Keratinocyte (primary cell): ENCODE results near the gene GLUL. TPM values are rescaled to one million over a fixed set of nuclear protein-coding genes. Genes with fewer than 3 reads are reported as not detected.

Source experiments
- DNase-seq: peaks from one replicate; pipeline ENCODE4 v3.0.0-alpha.2; 2011; ENCODE audit warnings: low read depth, missing footprints, low spot score
- FAIRE-seq: peaks from 2 replicates; lab custom pipeline; 2011; peaks lifted over from hg19 to GRCh38; lab: Jason Lieb, UNC
- H2AFZ ChIP-seq: 2 replicates; pipeline ENCODE4 v1.6.0; 2012; ENCODE audit warnings: low read length, control low read depth, inconsistent platforms; ENCODE audit not compliant: control insufficient read depth
- H3K27ac ChIP-seq: 2 replicates; pipeline ENCODE4 v1.5.1; 2011; ENCODE audit warnings: low read length; ENCODE audit not compliant: control insufficient read depth, insufficient read depth
- H3K27me3 ChIP-seq: 3 replicates; pipeline ENCODE4 v1.6.0; 2011; ENCODE audit warnings: low read length; ENCODE audit not compliant: control insufficient read depth, insufficient read depth; ENCODE audit errors: extremely low read depth
- H3K36me3 ChIP-seq, 2 experiments: 2 replicates in 1 of 2; 3 replicates in 1 of 2; pipeline ENCODE4 v1.5.1; 2011; ENCODE audit warnings: low read length in 2 of 2, mild to moderate bottlenecking in 1 of 2; ENCODE audit not compliant: control insufficient read depth in 2 of 2, insufficient read depth in 2 of 2; ENCODE audit errors: extremely low read depth in 1 of 2
- H3K4me1 ChIP-seq: 3 replicates; pipeline ENCODE4 v1.5.1; 2011; ENCODE audit warnings: low read length; ENCODE audit not compliant: control insufficient read depth, insufficient read depth; ENCODE audit errors: extremely low read depth
- H3K4me2 ChIP-seq: 3 replicates; pipeline ENCODE4 v1.6.0; 2011; ENCODE audit warnings: low read depth, low read length; ENCODE audit not compliant: control insufficient read depth, insufficient read depth; ENCODE audit errors: extremely low read depth
- H3K4me3 ChIP-seq, 3 experiments: fragments of 200-600 bp in 1 of 3; sonication (generic) in 1 of 3; 2 replicates in 2 of 3; 3 replicates in 1 of 3; pipeline ENCODE4 v1.5.1; 2011 to 2016; ENCODE audit warnings: low read length in 3 of 3, mild to moderate bottlenecking in 3 of 3, control low read depth in 2 of 3, inconsistent platforms in 1 of 3, low read depth in 1 of 3, mixed read lengths in 1 of 3, mixed run types in 1 of 3, moderate library complexity in 1 of 3; ENCODE audit not compliant: control insufficient read depth in 2 of 3, insufficient read depth in 2 of 3; ENCODE audit errors: extremely low read depth in 1 of 3
- H3K79me2 ChIP-seq: 2 replicates; pipeline ENCODE4 v1.6.0; 2012; ENCODE audit warnings: low read length; ENCODE audit not compliant: control insufficient read depth, insufficient read depth
- H3K9ac ChIP-seq: 3 replicates; pipeline ENCODE4 v1.6.0; 2011; ENCODE audit warnings: low read length; ENCODE audit not compliant: control insufficient read depth, insufficient read depth; ENCODE audit errors: extremely low read depth
- H3K9me1 ChIP-seq: 3 replicates; pipeline ENCODE4 v1.6.0; 2011; ENCODE audit warnings: low read length; ENCODE audit not compliant: control insufficient read depth, insufficient read depth; ENCODE audit errors: extremely low read depth
- H3K9me3 ChIP-seq: 2 replicates; pipeline ENCODE4 v1.5.1; 2012; ENCODE audit warnings: low read depth, low read length; ENCODE audit not compliant: control insufficient read depth
- H4K20me1 ChIP-seq: 3 replicates; pipeline ENCODE4 v1.6.0; 2011; ENCODE audit warnings: low read length; ENCODE audit not compliant: control insufficient read depth, insufficient read depth; ENCODE audit errors: extremely low read depth
- EZH2 ChIP-seq: IDR thresholded peaks from one replicate; pipeline ENCODE4 v1.6.1; 2012; ENCODE audit warnings: inconsistent platforms, mild to moderate bottlenecking, low read length, moderate library complexity
- dilution Hi-C: fragments of 300-500 bp; cut with MboI; formaldehyde crosslinking; loops from one replicate; pipeline ENCODE4 v1.7.0; 2020; ENCODE audit warnings: low sequenced_read_pairs; ENCODE audit not compliant: extremely low pct_ligation_motif_present
- polyA plus RNA-seq, 5 experiments: library from polyadenylated mRNA; depleted of rRNA in 3 of 5; stranded (reverse) in 3 of 5; stranded (forward) in 1 of 5; unstranded in 1 of 5; fragments of >200 nt; gene quantifications; 1 replicate in 1 of 5; 2 replicates in 3 of 5; 3 replicates in 1 of 5; pipeline versions ENCODE4 v1.2.1 to v1.2.3, GENCODE V29; 2011 to 2012; ENCODE audit warnings: missing spikeins in 2 of 5, low read depth in 1 of 5, low replicate concordance in 1 of 5
- TF ChIP-seq, protein P1 (sequence below), 3 experiments: IDR thresholded peaks in 1 of 3; conservative IDR thresholded peaks in 1 of 3; optimal IDR thresholded peaks in 1 of 3; 2 replicates in 2 of 3; 3 replicates in 1 of 3; pipeline versions ENCODE3 to v1.5.1; 2011; ENCODE audit warnings: low read length in 3 of 3, mild to moderate bottlenecking in 3 of 3, moderate library complexity in 2 of 3, control low read depth in 1 of 3, inconsistent platforms in 1 of 3; ENCODE audit not compliant: insufficient read depth in 2 of 3; ENCODE audit errors: extremely low read depth in 1 of 3

The GLUL gene
- polyA plus RNA-seq, 1 donor (not counting 4 experiments of a cell fraction or from before 2014, with no cell fraction given): 593 TPM

DNA sequence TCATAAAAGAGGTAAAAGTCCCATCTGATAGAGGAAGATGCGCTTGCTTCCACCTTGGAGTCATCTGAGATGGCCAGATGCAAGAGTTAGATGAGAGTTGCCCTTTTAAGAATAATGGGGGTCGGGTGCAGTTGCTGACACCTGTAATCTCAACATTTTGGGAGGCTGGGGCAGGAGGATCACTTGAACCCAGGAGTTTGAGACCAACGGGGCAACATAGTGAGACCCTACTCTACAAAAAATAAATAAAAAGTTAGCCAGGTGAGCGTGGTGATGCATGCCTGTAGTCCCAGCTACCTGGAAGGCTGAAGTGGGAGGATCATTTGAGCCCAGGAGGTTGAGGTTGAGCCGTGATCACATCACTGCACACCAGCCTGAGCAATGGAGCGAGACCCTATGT, 22.4 kb upstream of the GLUL start:
- no peak for TF ChIP-seq EZH2
- TF ChIP-seq, protein P1, sequence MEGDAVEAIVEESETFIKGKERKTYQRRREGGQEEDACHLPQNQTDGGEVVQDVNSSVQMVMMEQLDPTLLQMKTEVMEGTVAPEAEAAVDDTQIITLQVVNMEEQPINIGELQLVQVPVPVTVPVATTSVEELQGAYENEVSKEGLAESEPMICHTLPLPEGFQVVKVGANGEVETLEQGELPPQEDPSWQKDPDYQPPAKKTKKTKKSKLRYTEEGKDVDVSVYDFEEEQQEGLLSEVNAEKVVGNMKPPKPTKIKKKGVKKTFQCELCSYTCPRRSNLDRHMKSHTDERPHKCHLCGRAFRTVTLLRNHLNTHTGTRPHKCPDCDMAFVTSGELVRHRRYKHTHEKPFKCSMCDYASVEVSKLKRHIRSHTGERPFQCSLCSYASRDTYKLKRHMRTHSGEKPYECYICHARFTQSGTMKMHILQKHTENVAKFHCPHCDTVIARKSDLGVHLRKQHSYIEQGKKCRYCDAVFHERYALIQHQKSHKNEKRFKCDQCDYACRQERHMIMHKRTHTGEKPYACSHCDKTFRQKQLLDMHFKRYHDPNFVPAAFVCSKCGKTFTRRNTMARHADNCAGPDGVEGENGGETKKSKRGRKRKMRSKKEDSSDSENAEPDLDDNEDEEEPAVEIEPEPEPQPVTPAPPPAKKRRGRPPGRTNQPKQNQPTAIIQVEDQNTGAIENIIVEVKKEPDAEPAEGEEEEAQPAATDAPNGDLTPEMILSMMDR (optimal IDR thresholded peaks at IDR 0.05 in 1 of 3, IDR thresholded peaks at IDR 0.05 in 1 of 3, conservative IDR thresholded peaks at IDR 0.05 in 1 of 3; ENCODE audit: extremely low read depth in 1 of 3, insufficient read depth in 2 of 3, low read length in 3 of 3): no peak
- no peaks in the 10 kb centered on the region for H3K79me2 ChIP-seq
- H2AFZ ChIP-seq: no peak overlapping the region
- no peak for FAIRE-seq
- H4K20me1 ChIP-seq: no peaks in the 10 kb centered on the region
- no peak overlapping the region for H3K27ac ChIP-seq
- H3K9me3 ChIP-seq: no peaks in the 10 kb centered on the region
- no peak overlapping the region for H3K9ac ChIP-seq
- no peak overlapping the region for H3K4me3 ChIP-seq
- DNase-seq: no peak
- H3K36me3 ChIP-seq: no peaks in the 10 kb centered on the region
- H3K4me2 ChIP-seq: no peak overlapping the region
- dilution Hi-C loops: no loop called here
- no peaks in the 10 kb centered on the region for H3K4me1 ChIP-seq
- no peaks in the 10 kb centered on the region for H3K9me1 ChIP-seq
- H3K27me3 ChIP-seq: peaks cover 5% of the 10 kb centered on the region

DNA sequence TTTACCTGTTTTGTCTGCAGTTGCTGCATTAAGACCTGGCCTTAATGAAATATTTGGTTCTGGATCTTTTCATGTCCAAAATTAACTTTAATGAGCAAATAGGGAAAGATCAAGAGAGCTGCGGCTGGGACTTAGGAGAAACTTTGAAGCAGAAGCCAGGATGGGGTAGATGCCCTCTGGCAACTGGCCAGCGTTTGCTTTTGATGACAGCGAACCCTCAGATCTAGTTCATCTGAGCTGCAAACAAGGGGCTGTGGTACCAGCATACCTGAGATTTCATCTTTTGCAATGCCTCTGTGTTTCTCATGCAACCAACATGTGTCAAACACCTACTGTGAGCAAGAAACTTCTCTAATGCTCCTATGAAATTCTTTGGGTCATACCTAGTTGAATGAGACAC, 21.9 kb upstream of the GLUL start:
- dilution Hi-C loops: no loop called here
- TF ChIP-seq, protein P1 (optimal IDR thresholded peaks at IDR 0.05 in 1 of 3, IDR thresholded peaks at IDR 0.05 in 1 of 3, conservative IDR thresholded peaks at IDR 0.05 in 1 of 3; ENCODE audit: extremely low read depth in 1 of 3, insufficient read depth in 2 of 3, low read length in 3 of 3): no peak
- no peak for TF ChIP-seq EZH2
- H4K20me1 ChIP-seq: no peaks in the 10 kb centered on the region

More for the DNA sequence above, 21.9 kb upstream of the GLUL start:
- Histone ChIP-seq H3K4me2 (no peak overlapping the region), H3K9ac (no peak overlapping the region), H3K4me1 (no peaks in the 10 kb centered on the region), H3K9me3 (no peaks in the 10 kb centered on the region), H3K27ac (no peak overlapping the region), H3K27me3 (peaks cover 5% of the 10 kb centered on the region), H2AFZ (no peak overlapping the region), H3K4me3 (no peak overlapping the region), H3K9me1 (no peaks in the 10 kb centered on the region), H3K36me3 (no peaks in the 10 kb centered on the region), H3K79me2 (no peaks in the 10 kb centered on the region)
- no peak for FAIRE-seq
- no peak for DNase-seq
